Testis (tissue), 2 donors: Measurements from ENCODE around the gene CDKN1C.

Source experiments
- CTCF ChIP-seq, 3 experiments: fragments of 450-650 bp in 2 of 3; fragments of 200-600 bp in 1 of 3; sonication (generic) in 1 of 3; IDR thresholded peaks; one replicate each; pipeline ENCODE4 v1.5.1; 2016 to 2019; ENCODE audit warnings: antibody characterized with exemption in 3 of 3, mild to moderate bottlenecking in 2 of 3, moderate library complexity in 1 of 3
- POLR2A ChIP-seq: fragments of 450-650 bp; IDR thresholded peaks from one replicate; pipeline ENCODE4 v1.6.1; 2017; ENCODE audit warnings: antibody characterized with exemption, mild to moderate bottlenecking, moderate library complexity

GRCh38 chr11:2858995-2859698, 26.4 kb downstream of the CDKN1C start:
- TF ChIP-seq POLR2A = no peak
- TF ChIP-seq CTCF (IDR thresholded peaks at IDR 0.05) = no peak
